ENCODE results near the gene GLG1. TPM values are rescaled to one million over a fixed set of nuclear protein-coding genes. Genes with fewer than 3 reads are reported as not detected.
"Not testable (repeated sequence)": the region's sequence is repeated elsewhere in the genome, so short reads cannot be mapped to it uniquely, and the experiment has no call there.

The GLG1 gene
- 122 TPM for polyA plus RNA-seq (2013, experiment 1 of 4)
- 141 TPM for polyA plus RNA-seq (2013, experiment 2 of 4)
- 82.1 TPM for polyA plus RNA-seq (2013, experiment 3 of 4)
- 95.9 TPM for polyA plus RNA-seq (2013, experiment 4 of 4)

GRCh38 chr16:74606521-74607309 lies at the start of gene GLG1:
GLG1 (minus strand) TSS chr16:74607114; CDS start chr16:74607094, 20 bp downstream.
- Histone ChIP-seq H3K27ac (ENCODE audit: insufficient read depth, low read depth, low read length, poor library complexity, severe bottlenecking) (peak within 1 kb of the TSS; percentile 95), H3K4me3 (ENCODE audit: insufficient read depth, low read depth, low read length) (peak within 1 kb of the TSS; percentile 71), H3K27me3 (ENCODE audit: control insufficient read depth, insufficient read depth, low read length, poor library complexity, severe bottlenecking) (no peaks in the 10 kb centered on the region), H3K9me3 (ENCODE audit: control insufficient read depth, low read length) (no peaks in the 10 kb centered on the region), H3K4me1 (ENCODE audit: control insufficient read depth, insufficient read depth, low read length) (peaks cover 19% of the 10 kb centered on the region), H3K36me3 (ENCODE audit: control insufficient read depth, insufficient read depth, low read length) (no peaks in the 10 kb centered on the region)
- 0% methylated on average over 77 of the region's 77 CpGs for WGBS, 2 experiments

GRCh38 chr16:74654536-74655050 lies 47.7 kb upstream of the GLG1 start:
- no peaks in the 10 kb centered on the region for H3K4me1 ChIP-seq (ENCODE audit: control insufficient read depth, insufficient read depth, low read length)
- 95 to 98% methylated on average over 3 of the region's 3 CpGs for whole genome bisulfite sequencing, 2 experiments
- peaks cover 39% of the 10 kb centered on the region for H3K36me3 ChIP-seq (ENCODE audit: control insufficient read depth, insufficient read depth, low read length)
- H3K27ac ChIP-seq (ENCODE audit: insufficient read depth, low read depth, low read length, poor library complexity, severe bottlenecking), result peak overlapping the region; percentile 68
- H3K27me3 ChIP-seq (ENCODE audit: control insufficient read depth, insufficient read depth, low read length, poor library complexity, severe bottlenecking), result no peaks in the 10 kb centered on the region
- no peaks in the 10 kb centered on the region for H3K9me3 ChIP-seq (ENCODE audit: control insufficient read depth, low read length)
- H3K4me3 ChIP-seq (ENCODE audit: insufficient read depth, low read depth, low read length), result no peak overlapping the region

GRCh38 chr16:74652883-74653282 lies 46.0 kb upstream of the GLG1 start:
- H3K4me1 ChIP-seq (ENCODE audit: control insufficient read depth, insufficient read depth, low read length); H3K27ac ChIP-seq (ENCODE audit: insufficient read depth, low read depth, low read length, poor library complexity, severe bottlenecking); H3K27me3 ChIP-seq (ENCODE audit: control insufficient read depth, insufficient read depth, low read length, poor library complexity, severe bottlenecking); H3K4me3 ChIP-seq (ENCODE audit: insufficient read depth, low read depth, low read length); H3K9me3 ChIP-seq (ENCODE audit: control insufficient read depth, low read length): not testable (repeated sequence)
- peaks cover 32% of the 10 kb centered on the region for H3K36me3 ChIP-seq (ENCODE audit: control insufficient read depth, insufficient read depth, low read length)
- WGBS, 2 experiments, result 87 to 93% methylated on average over 2 of the region's 2 CpGs

- H3K9me3 ChIP-seq (ENCODE audit: control insufficient read depth, low read length), result no peaks in the 10 kb centered on the region
- no peaks in the 10 kb centered on the region for H3K4me1 ChIP-seq (ENCODE audit: control insufficient read depth, insufficient read depth, low read length)
- WGBS, 2 experiments, result 91 to 100% methylated on average over 1 of the region's 1 CpG
- peaks cover 37% of the 10 kb centered on the region for H3K36me3 ChIP-seq (ENCODE audit: control insufficient read depth, insufficient read depth, low read length)
- no peaks in the 10 kb centered on the region for H3K27me3 ChIP-seq (ENCODE audit: control insufficient read depth, insufficient read depth, low read length, poor library complexity, severe bottlenecking)
- H3K27ac ChIP-seq (ENCODE audit: insufficient read depth, low read depth, low read length, poor library complexity, severe bottlenecking), result no peak overlapping the region
- H3K4me3 ChIP-seq (ENCODE audit: insufficient read depth, low read depth, low read length), result no peak overlapping the region
Measured at GRCh38 chr16:74652249-74652648, 45.3 kb upstream of the GLG1 start.

GRCh38 chr16:74651841-74652240 lies 44.9 kb upstream of the GLG1 start:
- Histone ChIP-seq H3K36me3 (ENCODE audit: control insufficient read depth, insufficient read depth, low read length) (peaks cover 38% of the 10 kb centered on the region), H3K4me1 (ENCODE audit: control insufficient read depth, insufficient read depth, low read length) (no peaks in the 10 kb centered on the region)
- 88 to 93% methylated on average over 2 of the region's 2 CpGs for WGBS, 2 experiments

GRCh38 chr16:74650966-74651567 lies 44.2 kb upstream of the GLG1 start:
- Histone ChIP-seq H3K4me3 (ENCODE audit: insufficient read depth, low read depth, low read length) (no peak overlapping the region), H3K27ac (ENCODE audit: insufficient read depth, low read depth, low read length, poor library complexity, severe bottlenecking) (no peak overlapping the region), H3K36me3 (ENCODE audit: control insufficient read depth, insufficient read depth, low read length) (peaks cover 41% of the 10 kb centered on the region), H3K4me1 (ENCODE audit: control insufficient read depth, insufficient read depth, low read length) (no peaks in the 10 kb centered on the region), H3K27me3 (ENCODE audit: control insufficient read depth, insufficient read depth, low read length, poor library complexity, severe bottlenecking) (no peaks in the 10 kb centered on the region), H3K9me3 (ENCODE audit: control insufficient read depth, low read length) (no peaks in the 10 kb centered on the region)
- WGBS, 2 experiments, result 82 to 86% methylated on average over 4 to 5 of the region's 6 CpGs

More at GRCh38 chr16:74651841-74652240, 44.9 kb upstream of the GLG1 start:
- Histone ChIP-seq H3K9me3 (ENCODE audit: control insufficient read depth, low read length) (no peaks in the 10 kb centered on the region), H3K27me3 (ENCODE audit: control insufficient read depth, insufficient read depth, low read length, poor library complexity, severe bottlenecking) (no peaks in the 10 kb centered on the region), H3K27ac (ENCODE audit: insufficient read depth, low read depth, low read length, poor library complexity, severe bottlenecking) (no peak overlapping the region), H3K4me3 (ENCODE audit: insufficient read depth, low read depth, low read length) (no peak overlapping the region)

GRCh38 chr16:74649839-74650504 lies 43.1 kb upstream of the GLG1 start:
- peaks cover 50% of the 10 kb centered on the region for H3K36me3 ChIP-seq (ENCODE audit: control insufficient read depth, insufficient read depth, low read length)
- no peaks in the 10 kb centered on the region for H3K27me3 ChIP-seq (ENCODE audit: control insufficient read depth, insufficient read depth, low read length, poor library complexity, severe bottlenecking)

GRCh38 chr16:74641969-74642368 lies 35.1 kb upstream of the GLG1 start:
- H3K4me3 ChIP-seq (ENCODE audit: insufficient read depth, low read depth, low read length), result no peak overlapping the region
- no peak overlapping the region for H3K27ac ChIP-seq (ENCODE audit: insufficient read depth, low read depth, low read length, poor library complexity, severe bottlenecking)
- no peaks in the 10 kb centered on the region for H3K4me1 ChIP-seq (ENCODE audit: control insufficient read depth, insufficient read depth, low read length)
- H3K36me3 ChIP-seq (ENCODE audit: control insufficient read depth, insufficient read depth, low read length), result peaks cover 52% of the 10 kb centered on the region
- H3K9me3 ChIP-seq (ENCODE audit: control insufficient read depth, low read length), result no peaks in the 10 kb centered on the region
- 95 to 96% methylated on average over 8 of the region's 8 CpGs for WGBS, 2 experiments
- H3K27me3 ChIP-seq (ENCODE audit: control insufficient read depth, insufficient read depth, low read length, poor library complexity, severe bottlenecking), result no peaks in the 10 kb centered on the region

More at GRCh38 chr16:74649839-74650504, 43.1 kb upstream of the GLG1 start:
- no peak overlapping the region for H3K4me3 ChIP-seq (ENCODE audit: insufficient read depth, low read depth, low read length)
- 100% methylated on average over 1 of the region's 1 CpG; no CpG with 5 or more reads in 1 of the 2 experiments for WGBS, 2 experiments
- no peak overlapping the region for H3K27ac ChIP-seq (ENCODE audit: insufficient read depth, low read depth, low read length, poor library complexity, severe bottlenecking)
- H3K9me3 ChIP-seq (ENCODE audit: control insufficient read depth, low read length), result no peaks in the 10 kb centered on the region
- H3K4me1 ChIP-seq (ENCODE audit: control insufficient read depth, insufficient read depth, low read length), result no peaks in the 10 kb centered on the region

GRCh38 chr16:74637742-74638453 lies 31.0 kb upstream of the GLG1 start:
- no peak overlapping the region for H3K27ac ChIP-seq (ENCODE audit: insufficient read depth, low read depth, low read length, poor library complexity, severe bottlenecking)
- no peak overlapping the region for H3K4me3 ChIP-seq (ENCODE audit: insufficient read depth, low read depth, low read length)
- peaks cover 31% of the 10 kb centered on the region for H3K36me3 ChIP-seq (ENCODE audit: control insufficient read depth, insufficient read depth, low read length)
- H3K27me3 ChIP-seq (ENCODE audit: control insufficient read depth, insufficient read depth, low read length, poor library complexity, severe bottlenecking), result no peaks in the 10 kb centered on the region
- no peaks in the 10 kb centered on the region for H3K4me1 ChIP-seq (ENCODE audit: control insufficient read depth, insufficient read depth, low read length)
- 95 to 96% methylated on average over 7 of the region's 7 CpGs for WGBS, 2 experiments
- H3K9me3 ChIP-seq (ENCODE audit: control insufficient read depth, low read length), result no peaks in the 10 kb centered on the region
